Bone marrow (tissue), 2 donors: ENCODE data around the gene AVEN.

Experiments
- DNase-seq, 2 donors: peaks; one replicate each; lab custom pipeline; 2025; lab: John Stamatoyannopoulos, UW

Gene AVEN

GRCh38 chr15:33985287-33985686 is 53.7 kb downstream of the AVEN start:
- no peak for DNase-seq

DNA sequence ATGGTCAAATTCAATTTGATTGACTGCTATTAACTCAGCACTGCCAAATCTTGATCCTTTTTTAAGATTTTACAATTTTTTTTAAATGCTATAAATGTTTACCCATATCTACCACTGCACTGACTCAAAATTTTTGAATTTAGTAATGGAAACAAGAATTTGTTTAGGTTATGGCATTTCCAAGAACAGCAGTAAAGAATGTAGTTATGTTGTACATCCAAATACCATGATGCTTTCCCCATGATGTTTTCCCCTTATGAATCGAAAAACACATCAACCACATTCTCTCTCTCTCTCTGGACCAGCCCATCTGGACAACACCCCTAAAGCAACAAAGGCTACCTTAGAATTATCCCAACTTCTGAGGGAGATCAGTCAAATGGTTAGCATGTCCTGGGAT is 56.5 kb downstream of the AVEN start:
- no peak for DNase-seq

- DNase-seq = no peak
Measured at GRCh38 chr15:33980159-33980558, 58.8 kb downstream of the AVEN start.

GRCh38 chr15:33975022-33975565 is 63.9 kb downstream of the AVEN start:
- DNase-seq = no peak

DNA sequence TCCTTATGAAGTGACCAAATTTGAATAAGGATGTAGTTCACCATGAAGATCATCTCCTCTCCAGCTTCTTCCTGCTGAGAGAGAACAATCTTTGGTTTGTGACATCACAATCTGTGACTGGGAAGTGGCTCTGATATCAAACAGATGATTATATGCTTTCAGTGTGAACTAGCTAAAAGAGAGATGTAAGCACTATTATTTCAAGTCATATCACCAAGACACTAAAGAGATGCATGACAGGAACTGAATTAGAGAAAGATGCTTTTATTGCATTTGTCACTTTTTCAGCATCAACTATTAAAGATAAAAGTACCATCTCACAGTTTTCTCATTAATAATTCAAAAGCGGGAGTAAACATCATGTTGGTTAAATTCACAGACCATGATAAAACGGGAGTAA is 67.2 kb downstream of the AVEN start:
- no peak for DNase-seq

GRCh38 chr15:33968821-33969220 is 70.2 kb downstream of the AVEN start:
- no peak for DNase-seq

GRCh38 chr15:33968224-33968623 is 70.8 kb downstream of the AVEN start, which contains the start of gene CHRM5:
TSS of gene CHRM5 (plus strand) at chr15:33968497. CDS start at chr15:34062718, 94,221 bp downstream.
- no peak for DNase-seq

DNA sequence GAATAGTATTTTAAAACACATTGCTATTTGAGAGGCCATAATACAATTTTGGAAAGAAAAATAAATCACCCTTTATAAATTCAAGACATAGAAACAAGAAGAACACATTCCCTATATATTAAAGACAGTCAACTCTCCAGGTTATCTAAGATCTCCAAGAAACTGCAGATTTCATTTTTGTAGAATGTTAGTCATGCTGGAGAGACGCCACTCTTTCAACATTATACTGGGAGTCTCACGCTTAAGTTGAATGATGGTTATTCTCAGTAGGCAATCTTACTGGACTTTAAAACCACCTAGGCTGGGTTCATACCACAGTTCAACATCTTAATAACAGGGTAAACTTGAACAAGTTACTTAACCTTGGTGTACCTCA is 74.4 kb downstream of the AVEN start:
- no peak for DNase-seq

GRCh38 chr15:33963831-33964664 is 75.0 kb downstream of the AVEN start:
- DNase-seq = peak in 1 of 2 donors; percentile 11

DNA sequence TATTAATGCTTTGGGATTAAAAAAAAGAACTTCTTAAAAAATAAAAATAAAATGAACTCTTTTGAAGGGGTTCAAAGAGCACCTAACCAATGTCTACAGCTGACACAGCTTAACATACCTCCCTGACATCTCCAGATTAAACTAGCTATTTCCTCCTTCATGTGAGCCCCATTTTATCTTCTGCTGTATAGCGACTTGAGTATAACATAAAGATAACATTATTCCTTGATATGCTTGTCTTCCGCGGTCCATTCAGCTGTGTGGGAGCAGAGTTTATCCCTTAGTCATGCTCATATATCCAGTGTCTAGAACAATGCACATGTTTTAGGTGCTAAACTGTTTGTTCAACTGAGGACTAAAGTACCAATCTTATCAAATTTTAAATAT is 78.5 kb downstream of the AVEN start:
- no peak for DNase-seq

DNA sequence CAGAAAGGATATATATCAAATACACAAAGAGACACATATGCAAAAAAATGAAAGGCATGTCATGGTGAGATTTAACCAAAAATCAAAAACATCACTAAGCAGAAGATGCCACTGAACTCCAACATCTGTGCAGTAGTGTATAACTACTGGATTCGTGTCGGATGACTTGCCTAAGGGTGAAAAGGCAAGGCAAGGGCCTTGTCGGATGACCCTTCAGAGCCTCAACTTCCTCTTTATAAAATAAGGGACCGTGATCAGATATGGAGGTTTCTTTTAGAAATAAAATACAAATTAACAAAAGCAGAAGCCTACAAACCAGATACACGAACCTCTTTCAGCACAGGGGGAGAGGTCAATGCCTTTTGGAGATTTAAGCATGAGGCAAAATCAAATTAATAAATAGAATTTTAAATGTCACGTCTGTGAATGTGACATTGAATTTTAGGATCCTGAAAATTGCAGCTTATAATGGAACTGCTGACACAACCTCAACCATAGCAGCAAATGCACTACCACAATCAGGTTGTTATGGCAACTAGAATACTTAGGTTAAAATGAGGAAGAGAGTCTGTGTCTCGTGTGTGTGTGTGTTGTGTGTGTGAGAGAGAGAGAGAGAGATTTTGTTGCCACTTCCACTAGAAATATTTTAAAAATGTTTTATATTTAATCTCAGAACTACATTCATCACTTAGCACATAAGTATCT is 79.0 kb downstream of the AVEN start:
- DNase-seq = peak in 1 of 2 donors; percentile 2

DNA sequence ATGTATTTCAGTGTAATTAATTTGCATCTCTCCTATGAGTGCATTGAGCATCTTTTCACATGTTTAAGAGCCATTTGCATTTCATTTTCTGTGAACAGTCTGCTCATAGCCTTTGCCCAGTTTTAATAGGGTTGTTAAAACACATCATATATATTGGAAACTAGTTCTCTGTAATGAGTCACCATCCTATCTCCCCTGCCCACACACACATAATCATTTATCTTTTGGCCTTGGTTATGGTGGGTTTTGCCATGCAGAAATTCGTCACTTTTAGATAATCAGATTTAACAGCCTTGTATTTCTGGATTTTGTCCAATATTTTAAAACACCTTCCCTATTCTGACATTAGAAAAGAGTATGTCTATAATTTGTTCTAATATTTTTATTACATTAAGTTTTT is 82.6 kb downstream of the AVEN start:
- DNase-seq = no peak

- DNase-seq = no peak
Measured at GRCh38 chr15:33955945-33956344, 83.1 kb downstream of the AVEN start.

DNA sequence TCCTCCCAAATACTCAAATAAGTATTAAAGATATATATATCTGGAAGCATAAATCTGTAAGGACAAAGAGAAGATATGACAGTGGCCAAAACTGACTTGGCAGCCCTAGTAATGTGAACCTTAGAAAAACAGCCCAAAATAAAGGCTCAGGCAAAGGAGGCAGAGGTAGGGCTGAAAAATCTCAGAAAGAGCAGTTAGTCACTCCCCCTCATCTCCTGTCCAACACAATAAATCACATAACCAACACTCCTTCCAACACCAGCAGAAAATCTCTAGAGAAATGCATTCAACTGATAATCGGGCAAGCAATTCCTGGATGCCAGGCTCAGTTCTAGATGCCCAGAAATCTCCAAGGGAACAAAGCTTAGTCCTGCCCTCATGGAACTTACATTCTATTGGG is 92.9 kb downstream of the AVEN start:
- no peak for DNase-seq

GRCh38 chr15:33941279-33942063 is 97.5 kb downstream of the AVEN start:
- no peak for DNase-seq

- no peak for DNase-seq
Measured at GRCh38 chr15:33934921-33935320, 104.1 kb downstream of the AVEN start.

- DNase-seq = no peak
Measured at GRCh38 chr15:33934396-33934795, 104.6 kb downstream of the AVEN start.

DNA sequence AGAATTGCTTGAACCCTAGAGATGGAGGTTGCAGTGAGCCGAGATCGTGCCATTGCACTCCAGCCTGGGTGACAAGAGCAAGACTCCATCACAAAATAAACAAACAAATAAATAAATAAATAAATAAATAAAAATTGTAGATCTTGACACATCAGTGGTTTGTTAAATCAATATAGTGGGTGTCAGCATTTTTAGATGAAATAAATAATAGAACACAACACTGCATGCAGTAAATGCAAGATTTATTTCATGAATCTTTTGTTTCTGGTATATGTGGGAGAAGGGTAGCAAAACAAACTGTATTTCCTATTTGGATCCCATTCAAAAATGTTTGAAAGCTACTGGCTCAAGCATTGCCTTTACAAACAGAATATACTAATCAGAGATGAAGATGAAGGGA is 106.3 kb downstream of the AVEN start:
- no peak for DNase-seq

DNA sequence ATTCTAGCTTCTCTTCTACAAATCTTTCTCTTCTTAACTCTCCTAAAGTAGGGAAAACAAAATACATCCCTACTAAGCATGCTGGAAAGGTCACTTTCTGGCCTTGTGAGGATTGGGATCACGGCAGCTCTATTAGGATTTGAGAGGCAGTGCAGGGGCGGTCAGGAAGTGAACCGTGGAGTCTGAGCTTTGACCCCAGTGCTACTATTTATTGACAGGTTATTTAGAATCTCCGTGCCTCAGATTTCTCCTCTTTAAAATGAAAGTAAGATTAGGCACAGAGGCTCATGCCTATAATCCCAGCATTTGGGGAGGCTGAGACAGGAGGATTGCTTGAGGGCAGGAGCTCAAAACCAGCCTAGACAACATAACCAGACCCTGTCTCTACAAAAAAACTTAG is 112.7 kb downstream of the AVEN start:
- DNase-seq = no peak

- DNase-seq = no peak
Measured at GRCh38 chr15:33923446-33923845, 115.6 kb downstream of the AVEN start.

- no peak for DNase-seq
Measured at GRCh38 chr15:33915571-33916407, 123.2 kb downstream of the AVEN start.
